Pancreas (tissue), 10 donors: ENCODE results near the gene ERCC1. TPM values are rescaled to one million over a fixed set of nuclear protein-coding genes. Genes with fewer than 3 reads are reported as not detected.
A peak's percentile ranks its signal among the peaks of the same experiment; 100 is the strongest.

Source experiments
- ATAC-seq, 4 donors: fragments of 200-7000 bp; cut with Tn5 transposase; one replicate each; pipeline versions ENCODE4 v1.8.0 to v1.9.1; 2020; ENCODE audit warnings: mild to moderate bottlenecking in 4 of 4, moderate library complexity in 4 of 4
- DNase-seq, 6 donors: peaks; one replicate each; pipeline ENCODE4 v3.0.0-alpha.2; 2020
- FAIRE-seq: peaks from 2 replicates; lab custom pipeline; 2012; peaks lifted over from hg19 to GRCh38; lab: Jason Lieb, UNC
- H3K27ac ChIP-seq, 4 donors: fragments of 200-600 bp; sonication (generic); 1 replicate in 3 of 4; 2 replicates in 1 of 4; pipeline versions ENCODE4 v1.5.0 to v1.8.0; 2020
- H3K27me3 ChIP-seq, 4 donors: fragments of 200-600 bp; one replicate each; pipeline ENCODE4 v1.8.0; 2021
- H3K36me3 ChIP-seq, 3 donors: fragments of 200-600 bp; sonication (generic) in 1 of 3; one replicate each; pipeline versions ENCODE4 v1.5.0 to v1.8.0; 2020 to 2021
- H3K4me1 ChIP-seq, 3 donors: fragments of 200-600 bp; one replicate each; pipeline ENCODE4 v1.8.0; 2021
- H3K4me3 ChIP-seq, 4 donors: fragments of 200-600 bp; sonication (generic) in 2 of 4; one replicate each; pipeline versions ENCODE4 v1.5.0 to v1.8.0; 2020 to 2021
- H3K9me3 ChIP-seq, 4 donors: fragments of 200-600 bp; one replicate each; pipeline ENCODE4 v1.8.0; 2021
- WGBS, 2 donors: extraction: QIAGEN DNeasy Blood & Tissue Kit; methylation state at CpG; one replicate each; pipeline ENCODE4 v1.1.7; 2013; 5-methylcytosine and 5-hydroxymethylcytosine counted together
- intact Hi-C, 3 donors: fragments of 100-400 bp; cut with DNase I; formaldehyde crosslinking; loops; one replicate each; pipeline versions ENCODE4 v1.11.1 to v1.14.2; 2022
- polyA plus RNA-seq, 2 donors: library from polyadenylated mRNA; stranded (reverse); fragments of 200-250 nt; gene quantifications; one replicate each; pipeline ENCODE4 v1.2.3, GENCODE V29; 2013
- total RNA-seq, 6 donors: library from RNA; stranded (reverse); fragmentation: NEBNext Ultra II Directional in 4 of 6; extraction: Animal tissue kit (Norgen Biotek cat#: 25700) in 4 of 6; gene quantifications; one replicate each; pipeline versions ENCODE4 v1.2.1 to v1.2.4, GENCODE V29; 2021 to 2023
- TF ChIP-seq, protein P1 (sequence below), 4 donors: fragments of 200-600 bp; sonication (generic) in 3 of 4; IDR thresholded peaks; one replicate each; pipeline versions ENCODE4 v1.5.0 to v1.8.0; 2021; ENCODE audit warnings: antibody characterized with exemption in 4 of 4
- donor health status: healthy with polysubstance abuse.
- donor health status: DM: no; HTN: no; CAD: no; lungs with moderate emphysema.
- donor health status: DM: no; HTN: no; CAD: no.
- donor health status: control.
- donor health status: control.
- donor health status: Bipolar disorder and iron deficiency.
- donor health status: DM: yes; HTN: yes; CAD: no.
- donor health status: DM: no; HTN: no; CAD: no.
- donor health status: DM: no; HTN: no; CAD: no.
- donor health status: DM: yes; HTN: yes; CAD: no.

Gene ERCC1
- total and polyA plus RNA-seq, 8 donors: 28.9 to 42.3 (median 33.1) TPM

DNA sequence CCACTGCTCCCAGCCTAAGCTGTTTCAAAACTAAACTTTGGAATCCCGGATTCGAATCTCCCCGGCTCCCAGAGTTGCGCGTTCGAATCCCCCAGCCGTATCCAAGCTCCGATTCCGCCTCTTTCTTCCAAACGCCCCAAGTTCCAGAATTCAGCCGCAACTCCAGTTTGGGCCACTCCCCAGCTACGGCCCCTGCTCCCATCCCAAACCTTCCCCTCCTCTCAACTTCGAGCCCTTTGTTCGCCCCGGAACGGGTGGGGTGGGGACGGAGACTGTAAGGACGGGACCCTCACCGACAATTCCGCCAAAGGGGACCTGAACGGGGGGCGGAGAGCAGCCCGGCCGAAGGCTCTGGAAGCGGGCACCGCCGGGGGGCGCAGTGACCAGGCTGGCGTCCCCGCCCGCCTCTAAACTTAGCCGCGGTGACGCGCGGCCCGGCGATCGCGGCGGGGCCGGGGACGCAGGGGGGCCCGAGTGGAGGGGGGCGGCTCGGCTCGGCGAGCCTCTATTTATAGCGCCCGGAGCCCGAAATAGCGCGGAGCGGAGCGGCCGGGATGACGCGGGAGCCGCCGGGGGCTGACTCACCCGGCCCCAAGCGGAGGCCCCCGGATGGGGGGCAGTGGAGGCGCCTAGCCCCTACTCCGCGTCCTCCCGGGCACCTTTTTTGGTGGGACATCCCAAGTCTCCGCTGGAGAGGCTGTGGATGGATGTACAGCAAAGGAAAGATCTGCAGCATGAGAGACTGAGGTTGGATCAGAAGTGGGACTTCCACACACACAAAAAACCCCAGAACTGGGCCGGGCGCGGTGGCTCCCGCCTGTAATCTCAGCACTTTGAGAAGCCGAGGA, 4.9 kb upstream of the ERCC1 start:
- Histone ChIP-seq H3K9me3 (no peaks in the 10 kb centered on the region), H3K36me3 (no peaks in the 10 kb centered on the region), H3K4me3 (peak overlapping the region in 3 of 4 donors; percentile 18 to 55 (median 40)), H3K27ac (no peak overlapping the region), H3K27me3 (no peaks in the 10 kb centered on the region), H3K4me1 (peaks cover 0 to 3% (median 0%) of the 10 kb centered on the region in 3 donors)
- WGBS, 2 donors: 2% methylated on average over 60 to 73 of the region's 73 CpGs
- intact Hi-C loops: no loop called here
- FAIRE-seq (no peak), DNase-seq (peak in 5 of 6 donors; percentile 12 to 72 (median 54)), ATAC-seq (peak in 3 of 4 donors; percentile 1 to 3 (median 3))
- TF ChIP-seq, protein P1, sequence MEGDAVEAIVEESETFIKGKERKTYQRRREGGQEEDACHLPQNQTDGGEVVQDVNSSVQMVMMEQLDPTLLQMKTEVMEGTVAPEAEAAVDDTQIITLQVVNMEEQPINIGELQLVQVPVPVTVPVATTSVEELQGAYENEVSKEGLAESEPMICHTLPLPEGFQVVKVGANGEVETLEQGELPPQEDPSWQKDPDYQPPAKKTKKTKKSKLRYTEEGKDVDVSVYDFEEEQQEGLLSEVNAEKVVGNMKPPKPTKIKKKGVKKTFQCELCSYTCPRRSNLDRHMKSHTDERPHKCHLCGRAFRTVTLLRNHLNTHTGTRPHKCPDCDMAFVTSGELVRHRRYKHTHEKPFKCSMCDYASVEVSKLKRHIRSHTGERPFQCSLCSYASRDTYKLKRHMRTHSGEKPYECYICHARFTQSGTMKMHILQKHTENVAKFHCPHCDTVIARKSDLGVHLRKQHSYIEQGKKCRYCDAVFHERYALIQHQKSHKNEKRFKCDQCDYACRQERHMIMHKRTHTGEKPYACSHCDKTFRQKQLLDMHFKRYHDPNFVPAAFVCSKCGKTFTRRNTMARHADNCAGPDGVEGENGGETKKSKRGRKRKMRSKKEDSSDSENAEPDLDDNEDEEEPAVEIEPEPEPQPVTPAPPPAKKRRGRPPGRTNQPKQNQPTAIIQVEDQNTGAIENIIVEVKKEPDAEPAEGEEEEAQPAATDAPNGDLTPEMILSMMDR (IDR thresholded peaks at IDR 0.05): no peak

DNA sequence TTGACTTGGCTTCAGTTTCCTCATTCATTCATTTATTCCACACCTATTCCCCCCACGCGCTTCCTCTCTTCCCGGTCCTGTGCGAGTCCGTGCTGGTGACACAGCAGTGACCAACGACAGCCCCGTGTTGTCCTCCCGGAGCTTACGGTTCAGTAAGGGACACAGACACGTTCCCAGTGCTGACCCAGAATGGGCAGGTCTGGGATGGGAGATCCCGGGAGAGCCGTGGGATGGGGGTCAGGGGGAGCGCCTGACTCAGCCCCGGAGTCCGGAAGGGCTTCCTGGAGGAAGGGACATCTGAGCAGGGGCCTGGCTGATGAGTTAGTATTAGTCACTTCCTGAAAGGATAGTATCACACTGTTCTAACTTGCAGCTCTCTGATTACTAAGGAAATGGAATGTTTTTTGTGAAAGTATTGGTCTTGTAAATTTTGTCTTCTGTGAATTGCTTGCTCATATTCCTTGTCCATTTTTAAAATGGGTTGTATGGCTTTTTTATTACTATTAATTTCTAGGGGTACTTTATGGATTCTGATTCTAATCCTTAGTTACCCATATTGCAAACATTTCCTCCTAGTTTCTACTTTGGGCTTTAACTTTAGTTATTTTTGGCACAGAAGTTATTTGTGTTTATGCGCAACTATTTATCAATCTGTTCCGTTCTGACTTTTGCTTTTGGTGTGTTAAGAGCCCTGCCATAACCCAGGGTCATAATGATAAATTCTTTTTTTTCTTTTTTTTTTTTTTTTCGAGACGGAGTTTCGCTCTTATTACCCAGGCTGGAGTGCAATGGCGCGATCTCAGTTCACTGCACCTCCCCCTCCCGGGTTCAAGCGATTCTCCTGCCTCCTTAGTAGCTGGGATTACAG, 708 bp upstream of the ERCC1 start:
- H3K9me3 ChIP-seq: no peaks in the 10 kb centered on the region
- H3K4me1 ChIP-seq: peaks cover 0 to 10% (median 6%) of the 10 kb centered on the region in 3 donors
- DNase-seq: peak in 5 of 6 donors; percentile 61 to 72 (median 68)
- H3K27ac ChIP-seq: peak overlapping the region; percentile 82 to 98 (median 92)
- H3K27me3 ChIP-seq: no peaks in the 10 kb centered on the region
- peak; percentile 40 to 65 (median 40) for ATAC-seq
- FAIRE-seq: no peak
- intact Hi-C loops: no loop called here
- WGBS, 2 donors: 6 to 7% methylated on average over 24 of the region's 24 CpGs
- TF ChIP-seq, protein P1 (IDR thresholded peaks at IDR 0.05): no peak
- peak overlapping the region; percentile 10 to 61 (median 46) for H3K4me3 ChIP-seq
- no peaks in the 10 kb centered on the region for H3K36me3 ChIP-seq

DNA sequence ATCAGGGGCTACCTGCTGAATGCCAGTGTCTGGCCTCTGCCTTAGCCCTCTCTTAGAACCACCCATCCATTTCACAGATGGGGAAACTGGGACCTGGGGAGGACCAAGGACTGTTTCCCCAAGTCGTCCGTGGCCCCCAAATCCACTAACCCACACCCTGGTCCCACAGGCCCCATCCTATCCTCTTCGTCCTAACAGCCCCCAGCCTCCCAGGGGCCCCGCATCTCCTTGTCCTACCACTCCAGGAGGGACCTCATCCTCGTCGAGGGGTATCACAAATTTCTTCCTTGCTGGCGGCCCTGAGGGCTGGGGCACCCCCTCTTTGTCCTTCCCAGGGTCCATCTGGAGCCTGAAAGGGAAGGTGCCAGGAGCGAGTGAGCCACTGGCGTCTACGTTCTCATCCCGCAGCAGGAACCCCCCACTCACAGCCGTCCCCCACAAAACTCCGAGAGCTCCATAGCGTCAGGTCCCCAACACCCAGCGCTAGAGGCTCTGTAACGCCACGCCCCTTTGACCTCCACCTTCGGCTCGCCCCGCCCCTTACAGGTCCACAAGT, 606 bp downstream of the ERCC1 start:
- H3K36me3 ChIP-seq: no peaks in the 10 kb centered on the region
- H3K4me1 ChIP-seq: peaks cover 0 to 10% (median 6%) of the 10 kb centered on the region in 3 donors
- no peaks in the 10 kb centered on the region for H3K27me3 ChIP-seq
- FAIRE-seq: no peak
- WGBS, 2 donors: 8 to 12% methylated on average over 16 to 20 of the region's 20 CpGs
- TF ChIP-seq, protein P1 (IDR thresholded peaks at IDR 0.05): no peak
- peak overlapping the region; percentile 38 to 61 (median 46) for H3K4me3 ChIP-seq
- no peaks in the 10 kb centered on the region for H3K9me3 ChIP-seq
- H3K27ac ChIP-seq: peak overlapping the region; percentile 47 to 98 (median 92)
- peak in 1 of 6 donors; percentile 59 for DNase-seq
- no peak for ATAC-seq
- intact Hi-C loops: no loop called here

- no peak overlapping the region for H3K4me3 ChIP-seq
- no peak for DNase-seq
- no peak for ATAC-seq
- no peaks in the 10 kb centered on the region for H3K36me3 ChIP-seq
- intact Hi-C loops: no loop called here
- FAIRE-seq: no peak
- WGBS, 2 donors: 64 to 87% methylated on average over 6 of the region's 6 CpGs
- H3K27ac ChIP-seq: no peak overlapping the region
- H3K4me1 ChIP-seq: peaks cover 0 to 10% (median 6%) of the 10 kb centered on the region in 3 donors
- H3K9me3 ChIP-seq: no peaks in the 10 kb centered on the region
- H3K27me3 ChIP-seq: no peaks in the 10 kb centered on the region
- TF ChIP-seq, protein P1 (IDR thresholded peaks at IDR 0.05): no peak
Measured at GRCh38 chr19:45421947-45422498, 1.7 kb downstream of the ERCC1 start.
